Measurements from ENCODE around the gene SYNC. TPM values are rescaled to one million over a fixed set of nuclear protein-coding genes. Genes with fewer than 3 reads are reported as not detected.

The SYNC gene
- total and polyA plus RNA-seq, 9 donors, result 24.2 to 46.3 (median 35.5) TPM

Other genes with a start within 250 kb of the SYNC start
- gene ZBTB8B, start 237.7 kb downstream of the SYNC start, total RNA-seq, result 0.13 TPM
- under 1 TPM; 0.06 to 0.19 (median 0.12) TPM for gene ZBTB8B, start 237.7 kb downstream of the SYNC start, polyA plus RNA-seq (ENCODE audit: insufficient read depth in 1 of 8, insufficient read length in 8 of 8, low replicate concordance in 1 of 8)
- 10.6 TPM for gene ZBTB8A, start 163.3 kb downstream of the SYNC start, total RNA-seq
- gene ZBTB8A, start 163.3 kb downstream of the SYNC start, polyA plus RNA-seq (ENCODE audit: insufficient read depth in 1 of 8, insufficient read length in 8 of 8, low replicate concordance in 1 of 8), result 10 to 100 TPM in 2 of 8 donors, 1 to 10 TPM in 6; 5.9 to 13.4 (median 9.1) TPM
- gene ZBTB8OS, start 52.2 kb downstream of the SYNC start, total RNA-seq, result 30.2 TPM
- 10 to 100 TPM; 20.6 to 27.1 (median 23.7) TPM for gene ZBTB8OS, start 52.2 kb downstream of the SYNC start, polyA plus RNA-seq (ENCODE audit: insufficient read depth in 1 of 8, insufficient read length in 8 of 8, low replicate concordance in 1 of 8)
- gene RBBP4, start 51.6 kb downstream of the SYNC start, total RNA-seq, result 97.2 TPM
- gene RBBP4, start 51.6 kb downstream of the SYNC start, polyA plus RNA-seq (ENCODE audit: insufficient read depth in 1 of 8, insufficient read length in 8 of 8, low replicate concordance in 1 of 8), result 100 to 1,000 TPM; 132 to 175 (median 145) TPM
- 35.3 TPM for gene YARS1, start 114.6 kb upstream of the SYNC start, total RNA-seq
- 10 to 100 TPM; 39.8 to 56.7 (median 43.9) TPM for gene YARS1, start 114.6 kb upstream of the SYNC start, polyA plus RNA-seq (ENCODE audit: insufficient read depth in 1 of 8, insufficient read length in 8 of 8, low replicate concordance in 1 of 8)
- 22.8 TPM for gene S100PBP, start 114.9 kb upstream of the SYNC start, total RNA-seq
- gene S100PBP, start 114.9 kb upstream of the SYNC start, polyA plus RNA-seq (ENCODE audit: insufficient read depth in 1 of 8, insufficient read length in 8 of 8, low replicate concordance in 1 of 8), result 10 to 100 TPM; 16.9 to 26.6 (median 22.7) TPM
- 155 TPM for gene FNDC5, start 168.1 kb upstream of the SYNC start, total RNA-seq
- gene FNDC5, start 168.1 kb upstream of the SYNC start, polyA plus RNA-seq (ENCODE audit: insufficient read depth in 1 of 8, insufficient read length in 8 of 8, low replicate concordance in 1 of 8), result 100 to 1,000 TPM; 198 to 265 (median 226) TPM
- gene HPCA, start 183.7 kb upstream of the SYNC start, total RNA-seq, result 0.35 TPM
- under 1 TPM; 0.12 to 0.87 (median 0.41) TPM for gene HPCA, start 183.7 kb upstream of the SYNC start, polyA plus RNA-seq (ENCODE audit: insufficient read depth in 1 of 8, insufficient read length in 8 of 8, low replicate concordance in 1 of 8)
- gene TMEM54, start 198.6 kb upstream of the SYNC start, total RNA-seq, result 5.2 TPM
- 10 to 100 TPM in 2 of 8 donors, 1 to 10 TPM in 6; 4.7 to 12.2 (median 6.5) TPM for gene TMEM54, start 198.6 kb upstream of the SYNC start, polyA plus RNA-seq (ENCODE audit: insufficient read depth in 1 of 8, insufficient read length in 8 of 8, low replicate concordance in 1 of 8)